ENCODE measurements around the gene MAGEA2.
"Not testable (repeated sequence)": the region's sequence is repeated elsewhere in the genome, so short reads cannot be mapped to it uniquely, and the experiment has no call there.

The MAGEA2 gene

GRCh38 chrX:152709173-152709572, 44.5 kb downstream of the MAGEA2 start, which contains the start of gene CSAG2:
TSS of gene CSAG2 (minus strand) at chrX:152709273. CDS start at chrX:152709112, 161 bp downstream.
- not testable (repeated sequence) for DNase-seq (ENCODE audit: low read depth, low spot score)

DNA sequence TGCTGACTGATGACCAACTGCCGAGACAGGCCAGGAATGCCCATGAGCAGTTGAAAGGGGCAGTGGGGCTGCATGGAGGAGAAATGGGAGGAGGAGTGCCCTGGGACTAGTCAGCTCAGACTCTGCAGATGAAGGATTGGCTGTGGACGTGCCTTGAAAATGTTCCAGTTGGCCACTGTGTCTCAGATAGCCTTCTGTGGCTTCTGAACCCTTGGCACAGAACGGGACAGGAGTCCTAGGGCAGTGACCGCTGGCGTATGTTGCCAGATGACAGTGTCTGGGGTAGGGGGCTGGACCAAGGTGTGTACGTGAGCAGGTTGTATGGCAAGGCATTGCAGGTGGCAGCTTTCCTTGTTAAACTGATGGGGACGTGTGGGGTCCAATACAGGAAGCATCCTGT, 47.1 kb downstream of the MAGEA2 start:
- DNase-seq (ENCODE audit: low read depth, low spot score), result not testable (repeated sequence)

- DNase-seq (ENCODE audit: low read depth, low spot score), result not testable (repeated sequence)
Measured at GRCh38 chrX:152700390-152700789, 53.3 kb downstream of the MAGEA2 start.

Measured in iPS DF 19.7 (cell line).